KMS-11 (cell line): ENCODE data around the gene ARL10.

Source experiments
- H2AFZ ChIP-seq: fragments of 200-600 bp; sonication (generic); 2 replicates; pipeline ENCODE4 v1.6.1; 2016; ENCODE audit warnings: antibody characterized with exemption, mixed run types, low read depth
- H3K27ac ChIP-seq: fragments of 200-600 bp; sonication (generic); 2 replicates; pipeline ENCODE4 v1.6.1; 2016; ENCODE audit warnings: mild to moderate bottlenecking, mixed run types
- H3K27me3 ChIP-seq: fragments of 200-600 bp; sonication (generic); 2 replicates; pipeline ENCODE4 v1.6.1; 2017; ENCODE audit warnings: mild to moderate bottlenecking, low read depth, mixed run types, moderate library complexity; ENCODE audit not compliant: insufficient read depth
- H3K36me3 ChIP-seq: fragments of 200-600 bp; sonication (generic); 2 replicates; pipeline ENCODE4 v1.6.1; 2017; ENCODE audit warnings: mild to moderate bottlenecking, mixed run types; ENCODE audit not compliant: insufficient read depth
- H3K4me1 ChIP-seq: fragments of 200-600 bp; sonication (generic); 2 replicates; pipeline ENCODE4 v1.6.1; 2016; ENCODE audit warnings: mild to moderate bottlenecking, low read depth, mixed run types; ENCODE audit not compliant: poor library complexity, severe bottlenecking
- H3K4me2 ChIP-seq: fragments of 200-600 bp; sonication (generic); 2 replicates; pipeline ENCODE4 v1.7.0; 2016; ENCODE audit warnings: mild to moderate bottlenecking, mixed run types
- H3K4me3 ChIP-seq: fragments of 200-600 bp; sonication (generic); IDR thresholded peaks from 2 replicates; pipeline ENCODE4 v1.6.1; 2017; ENCODE audit warnings: low read depth, low read length, mixed read lengths; ENCODE audit not compliant: insufficient read depth
- H3K79me2 ChIP-seq: fragments of 200-600 bp; sonication (generic); 2 replicates; pipeline ENCODE4 v1.6.1; 2016; ENCODE audit warnings: low read depth, mixed run types; ENCODE audit not compliant: insufficient read depth
- H3K9ac ChIP-seq: fragments of 200-600 bp; sonication (generic); 2 replicates; pipeline ENCODE4 v1.6.1; 2016; ENCODE audit warnings: mild to moderate bottlenecking, mixed run types
- H4K20me1 ChIP-seq: fragments of 200-600 bp; sonication (generic); 2 replicates; pipeline ENCODE4 v1.6.1; 2016; ENCODE audit warnings: mild to moderate bottlenecking, mixed run types; ENCODE audit not compliant: insufficient read depth
- TF ChIP-seq, protein P1 (sequence below): fragments of 200-600 bp; sonication (generic); conservative IDR thresholded peaks from 2 replicates; pipeline ENCODE4 v1.6.1; 2017; ENCODE audit warnings: low read depth, mild to moderate bottlenecking, antibody characterized with exemption, low read length, moderate library complexity, mixed read lengths

Gene ARL10

GRCh38 chr5:176342158-176342483 is 23.2 kb upstream of the ARL10 start:
- no peak overlapping the region for H3K27ac ChIP-seq
- TF ChIP-seq, protein P1, sequence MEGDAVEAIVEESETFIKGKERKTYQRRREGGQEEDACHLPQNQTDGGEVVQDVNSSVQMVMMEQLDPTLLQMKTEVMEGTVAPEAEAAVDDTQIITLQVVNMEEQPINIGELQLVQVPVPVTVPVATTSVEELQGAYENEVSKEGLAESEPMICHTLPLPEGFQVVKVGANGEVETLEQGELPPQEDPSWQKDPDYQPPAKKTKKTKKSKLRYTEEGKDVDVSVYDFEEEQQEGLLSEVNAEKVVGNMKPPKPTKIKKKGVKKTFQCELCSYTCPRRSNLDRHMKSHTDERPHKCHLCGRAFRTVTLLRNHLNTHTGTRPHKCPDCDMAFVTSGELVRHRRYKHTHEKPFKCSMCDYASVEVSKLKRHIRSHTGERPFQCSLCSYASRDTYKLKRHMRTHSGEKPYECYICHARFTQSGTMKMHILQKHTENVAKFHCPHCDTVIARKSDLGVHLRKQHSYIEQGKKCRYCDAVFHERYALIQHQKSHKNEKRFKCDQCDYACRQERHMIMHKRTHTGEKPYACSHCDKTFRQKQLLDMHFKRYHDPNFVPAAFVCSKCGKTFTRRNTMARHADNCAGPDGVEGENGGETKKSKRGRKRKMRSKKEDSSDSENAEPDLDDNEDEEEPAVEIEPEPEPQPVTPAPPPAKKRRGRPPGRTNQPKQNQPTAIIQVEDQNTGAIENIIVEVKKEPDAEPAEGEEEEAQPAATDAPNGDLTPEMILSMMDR, result no peak

GRCh38 chr5:176342766-176343458 is 22.4 kb upstream of the ARL10 start:
- H3K27ac ChIP-seq, result no peak overlapping the region
- H3K4me3 ChIP-seq, result no peak overlapping the region
- no peaks in the 10 kb centered on the region for H3K79me2 ChIP-seq
- no peaks in the 10 kb centered on the region for H3K4me1 ChIP-seq
- no peak overlapping the region for H3K4me2 ChIP-seq
- TF ChIP-seq, protein P1, result no peak
- no peak overlapping the region for H3K9ac ChIP-seq
- no peak overlapping the region for H2AFZ ChIP-seq
- H4K20me1 ChIP-seq, result no peaks in the 10 kb centered on the region
- H3K36me3 ChIP-seq, result peaks cover 4% of the 10 kb centered on the region; the same call in 1 of the 2 replicates
- H3K27me3 ChIP-seq, result no peaks in the 10 kb centered on the region

More at GRCh38 chr5:176342158-176342483, 23.2 kb upstream of the ARL10 start:
- Histone ChIP-seq H3K4me3 (no peak overlapping the region), H3K79me2 (no peaks in the 10 kb centered on the region), H3K4me2 (no peak overlapping the region), H3K9ac (no peak overlapping the region), H3K36me3 (peaks cover 4% of the 10 kb centered on the region; the same call in 1 of the 2 replicates), H3K27me3 (no peaks in the 10 kb centered on the region), H4K20me1 (no peaks in the 10 kb centered on the region), H3K4me1 (no peaks in the 10 kb centered on the region), H2AFZ (no peak overlapping the region)

DNA sequence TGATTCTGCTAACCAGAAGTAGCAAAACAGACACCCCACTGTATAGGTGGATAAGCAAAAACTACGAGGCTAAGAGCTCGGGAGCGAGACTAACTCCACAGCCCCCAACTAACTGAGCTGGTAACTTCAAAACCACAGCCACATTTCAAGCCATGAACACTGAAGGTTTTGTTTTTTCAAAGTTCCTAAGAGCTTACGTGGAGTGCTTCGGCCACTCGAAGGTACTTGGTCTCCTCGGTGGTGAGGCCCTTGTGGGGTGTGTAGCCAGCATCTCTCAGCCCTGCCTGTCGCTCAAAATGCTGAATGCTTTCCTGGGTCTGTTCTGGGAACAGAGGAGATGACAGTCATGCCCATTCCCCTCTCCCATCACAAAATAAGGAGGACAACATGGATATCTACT is 14.9 kb upstream of the ARL10 start:
- Histone ChIP-seq H3K36me3 (peaks cover 4% of the 10 kb centered on the region; the same call in 1 of the 2 replicates), H3K27me3 (no peaks in the 10 kb centered on the region), H3K9ac (no peak overlapping the region), H2AFZ (no peak overlapping the region), H3K4me1 (no peaks in the 10 kb centered on the region), H3K4me2 (no peak overlapping the region), H3K79me2 (no peaks in the 10 kb centered on the region), H4K20me1 (no peaks in the 10 kb centered on the region), H3K27ac (no peak overlapping the region), H3K4me3 (no peak overlapping the region)
- TF ChIP-seq, protein P1, result no peak

DNA sequence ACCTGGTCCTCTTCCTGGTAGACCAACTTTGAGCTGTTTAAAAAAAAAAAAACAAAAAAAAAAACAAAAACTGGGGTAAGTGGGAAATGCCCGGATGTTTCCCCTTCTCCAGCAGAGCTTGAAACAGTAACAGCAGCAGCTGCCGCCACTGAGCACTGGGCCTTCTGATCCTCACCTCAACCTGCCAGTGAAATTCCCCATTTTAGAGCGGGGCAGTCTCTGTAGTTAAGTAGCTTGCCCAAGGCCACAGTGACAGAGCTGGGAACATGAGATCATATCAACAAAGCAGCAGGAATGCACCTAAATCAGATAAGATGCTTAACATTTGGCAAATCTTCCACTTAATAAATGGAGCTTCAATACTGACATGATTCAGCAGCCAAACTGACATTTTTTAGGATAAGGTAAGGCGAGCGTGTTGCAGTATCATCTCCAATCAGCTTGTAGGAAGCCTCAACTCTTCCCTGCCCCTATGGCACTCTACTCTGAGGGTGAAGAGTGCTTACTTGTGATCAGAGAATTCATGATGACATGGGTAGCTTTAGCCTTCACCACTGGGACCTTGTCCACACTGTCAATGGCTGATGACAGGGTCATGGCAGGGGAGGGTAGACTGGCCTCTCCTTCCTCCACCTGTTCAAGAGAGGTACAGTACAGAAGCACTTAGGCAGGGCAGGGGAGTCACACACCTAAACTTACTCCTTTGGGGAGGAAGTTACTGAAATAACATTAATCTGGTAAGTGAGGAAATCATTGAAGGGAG is 13.0 kb upstream of the ARL10 start:
- no peak overlapping the region for H3K4me2 ChIP-seq
- H3K36me3 ChIP-seq, result no peaks in the 10 kb centered on the region
- no peak overlapping the region for H3K27ac ChIP-seq
- TF ChIP-seq, protein P1, result no peak
- no peak overlapping the region for H3K9ac ChIP-seq
- no peaks in the 10 kb centered on the region for H3K4me1 ChIP-seq
- no peaks in the 10 kb centered on the region for H4K20me1 ChIP-seq
- no peaks in the 10 kb centered on the region; the same call in 1 of the 2 replicates for H3K79me2 ChIP-seq
- no peak overlapping the region for H3K4me3 ChIP-seq
- H2AFZ ChIP-seq, result no peak overlapping the region
- H3K27me3 ChIP-seq, result no peaks in the 10 kb centered on the region
